CD4-positive, alpha-beta T cell treated with Interleukin-15 for 4 hours (primary cell): ENCODE measurements around the gene CTDSPL2.
A peak's percentile ranks its signal among the peaks of the same experiment; 100 is the strongest.
"Not testable (repeated sequence)": the region's sequence is repeated elsewhere in the genome, so short reads cannot be mapped to it uniquely, and the experiment has no call there.

Source experiments
- DNase-seq: peaks from one replicate; pipeline ENCODE4 v3.0.0-alpha.2; 2020; ENCODE audit warnings: low spot score

The CTDSPL2 gene

DNA sequence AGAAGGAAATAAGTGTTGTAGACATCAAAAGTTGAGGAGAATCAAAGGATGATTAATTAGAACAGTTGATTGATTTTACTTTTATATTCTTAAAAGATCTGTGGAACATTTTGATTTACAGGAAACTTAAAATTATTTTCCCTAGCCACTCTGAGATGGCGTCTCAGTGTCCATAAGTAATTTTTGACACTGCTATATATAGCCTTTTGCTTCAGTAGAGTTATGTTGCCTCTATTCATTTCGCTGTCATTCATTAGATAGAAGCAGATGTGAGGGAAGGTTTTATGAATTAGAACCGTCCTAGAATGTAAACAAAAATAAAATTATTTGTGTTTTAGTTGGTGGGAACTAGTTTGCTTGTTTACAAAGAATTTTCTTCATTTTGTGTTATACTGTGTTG lies 58.5 kb downstream of the CTDSPL2 start:
- no peak for DNase-seq

DNA sequence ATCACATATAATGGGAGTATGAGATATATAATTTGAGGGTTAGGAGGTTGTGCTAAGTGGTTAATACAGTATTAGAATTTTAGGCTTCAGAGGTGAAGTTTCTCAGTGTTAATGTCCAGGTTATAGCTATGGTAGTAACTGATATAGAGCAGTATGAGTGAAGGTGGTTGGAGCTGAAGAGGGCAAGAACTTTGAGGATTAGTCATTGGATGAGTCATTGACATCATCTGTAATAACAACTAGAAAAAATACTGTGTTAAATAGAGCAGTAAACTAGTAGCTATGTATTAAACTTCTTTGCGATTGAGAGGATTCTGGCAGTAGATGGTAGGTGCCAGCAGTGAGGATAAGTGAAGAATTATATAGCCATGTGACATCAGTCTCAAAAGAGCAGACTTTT lies 62.0 kb downstream of the CTDSPL2 start:
- DNase-seq = peak; percentile 11

DNA sequence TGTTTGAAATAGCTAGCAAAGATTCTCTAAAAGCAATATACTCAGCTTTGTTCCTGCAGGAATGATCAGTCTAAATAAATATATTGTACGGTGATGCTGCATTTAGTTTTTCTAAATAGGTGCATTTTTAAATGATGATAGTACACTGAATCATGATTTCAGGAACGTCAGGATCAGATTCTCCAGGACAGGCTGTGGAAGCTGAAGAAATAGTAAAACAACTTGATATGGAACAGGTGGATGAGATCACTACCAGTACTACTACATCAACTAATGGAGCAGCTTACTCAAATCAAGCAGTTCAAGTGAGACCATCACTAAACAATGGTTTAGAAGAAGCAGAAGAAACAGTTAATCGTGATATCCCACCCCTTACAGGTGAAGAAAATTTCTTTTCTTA lies 63.2 kb downstream of the CTDSPL2 start:
- DNase-seq = no peak

DNA sequence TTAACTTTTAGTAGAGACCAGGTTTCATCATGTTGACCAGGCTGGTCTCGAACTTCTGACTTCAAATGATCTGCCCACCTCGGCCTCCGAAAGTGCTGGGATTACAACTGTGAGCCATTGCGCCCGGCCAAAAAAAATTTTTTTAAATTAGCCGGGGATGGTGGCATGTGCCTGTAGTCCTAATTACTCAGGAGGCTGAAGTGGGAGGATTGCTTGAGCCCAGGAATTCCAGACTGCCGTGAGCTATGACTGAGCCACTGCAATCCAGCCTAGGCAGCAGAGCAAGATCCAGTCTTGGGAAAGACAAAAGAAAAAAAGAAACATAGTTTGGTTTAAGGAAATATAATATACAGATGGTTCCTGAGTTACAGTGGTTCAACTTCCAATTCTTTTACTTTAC lies 64.6 kb downstream of the CTDSPL2 start:
- DNase-seq = no peak

DNA sequence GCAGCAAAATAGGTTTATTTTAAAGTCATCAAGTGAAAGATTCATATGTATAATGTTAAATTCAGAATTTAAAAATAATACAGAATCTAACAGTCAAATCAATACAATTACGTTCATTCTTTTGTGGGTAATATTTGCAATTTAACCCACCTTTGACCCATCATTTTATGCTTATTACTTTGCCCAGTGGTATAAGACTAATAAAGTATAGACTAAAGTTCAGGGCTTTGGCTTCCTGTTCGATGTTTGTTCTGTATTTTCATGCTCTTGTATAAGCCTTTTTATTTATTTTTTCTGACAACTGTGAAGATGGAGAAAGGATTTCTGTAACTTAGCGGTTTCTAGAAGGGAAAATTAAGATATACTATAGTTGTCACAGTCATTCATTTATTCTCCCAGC lies 65.2 kb downstream of the CTDSPL2 start:
- no peak for DNase-seq

DNA sequence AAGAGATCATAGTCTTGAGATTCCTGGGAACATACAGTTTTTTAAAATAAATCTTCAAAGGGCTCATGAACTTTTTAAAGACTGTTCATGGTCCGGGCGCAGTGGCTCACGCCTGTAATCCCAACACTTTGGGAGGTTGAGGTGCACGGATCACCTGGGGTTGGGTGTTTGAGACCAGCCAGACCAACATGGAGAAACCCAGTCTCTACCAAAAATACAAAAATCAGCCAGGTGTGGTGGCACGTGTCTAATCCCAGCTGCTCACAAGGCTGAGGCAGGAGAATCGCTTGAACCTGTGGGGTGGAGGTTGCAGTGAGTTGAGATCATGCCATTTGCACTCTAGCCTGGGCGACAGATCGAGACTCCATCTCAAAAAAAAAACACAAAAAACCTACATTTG lies 68.1 kb downstream of the CTDSPL2 start:
- no peak for DNase-seq

DNA sequence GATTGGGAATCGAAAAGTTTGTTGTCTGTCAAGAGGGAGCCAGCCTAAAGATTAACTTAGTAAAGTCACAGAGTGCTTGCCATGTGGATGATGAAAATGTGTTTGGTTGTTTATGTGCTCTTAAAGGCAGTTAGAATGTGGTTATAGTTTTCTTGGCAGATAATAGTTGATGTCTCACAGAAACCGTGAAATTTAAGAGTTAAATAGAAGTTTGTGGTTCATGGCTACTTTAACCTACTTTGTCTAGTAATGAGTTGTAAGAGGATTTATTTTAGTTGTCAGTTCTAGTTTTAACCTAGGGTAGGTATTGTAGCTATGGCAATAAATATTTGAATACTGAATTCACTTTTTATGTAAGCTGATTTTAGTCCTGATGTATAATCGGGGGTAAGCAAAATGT lies 73.1 kb downstream of the CTDSPL2 start:
- no peak for DNase-seq

DNA sequence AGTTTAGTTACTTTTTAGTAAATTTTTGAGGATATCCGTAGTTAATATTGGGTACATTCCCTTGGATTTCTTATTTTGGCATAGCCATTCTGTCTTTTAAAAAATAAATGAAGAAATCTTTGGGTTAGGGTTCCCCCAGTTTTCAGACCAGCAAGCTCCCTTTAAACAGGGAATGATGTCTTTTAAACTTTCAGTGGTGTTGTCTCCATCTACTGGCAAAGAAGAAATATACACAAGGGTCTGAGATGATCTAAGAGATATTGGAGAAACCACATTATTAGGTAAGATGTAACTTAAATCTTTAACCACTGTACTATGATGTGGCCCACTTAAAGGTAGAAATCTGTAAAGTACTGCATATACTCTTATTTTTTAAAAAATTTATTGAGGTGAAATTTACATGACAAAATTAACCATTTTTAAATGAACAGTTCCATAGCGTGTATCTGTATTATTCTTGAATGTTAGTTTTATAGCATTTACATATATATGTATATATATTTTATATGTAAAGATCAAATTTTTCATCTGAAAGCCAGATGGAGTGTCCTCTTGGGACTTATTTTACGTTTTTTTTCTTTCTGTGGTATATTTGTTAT lies 74.4 kb downstream of the CTDSPL2 start:
- DNase-seq = peak; percentile 47

DNA sequence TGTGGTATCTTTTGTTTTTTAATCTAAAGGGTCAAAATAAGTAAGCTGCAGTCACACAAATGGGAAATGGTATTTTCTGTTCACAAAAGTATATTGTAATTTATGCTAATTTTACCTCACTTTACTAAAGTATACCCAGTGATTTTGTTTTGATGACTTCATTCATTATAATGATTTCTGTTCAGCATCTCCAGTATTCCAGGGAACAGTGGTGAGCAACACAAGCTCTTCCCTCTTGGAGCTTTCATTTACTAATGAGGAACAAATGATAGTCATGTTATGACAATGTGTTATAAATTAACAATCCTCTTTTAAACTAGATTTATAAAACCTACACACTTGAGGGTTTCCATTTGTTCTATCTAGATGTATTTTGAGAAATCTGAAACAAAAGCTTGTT lies 89.0 kb downstream of the CTDSPL2 start:
- no peak for DNase-seq

DNA sequence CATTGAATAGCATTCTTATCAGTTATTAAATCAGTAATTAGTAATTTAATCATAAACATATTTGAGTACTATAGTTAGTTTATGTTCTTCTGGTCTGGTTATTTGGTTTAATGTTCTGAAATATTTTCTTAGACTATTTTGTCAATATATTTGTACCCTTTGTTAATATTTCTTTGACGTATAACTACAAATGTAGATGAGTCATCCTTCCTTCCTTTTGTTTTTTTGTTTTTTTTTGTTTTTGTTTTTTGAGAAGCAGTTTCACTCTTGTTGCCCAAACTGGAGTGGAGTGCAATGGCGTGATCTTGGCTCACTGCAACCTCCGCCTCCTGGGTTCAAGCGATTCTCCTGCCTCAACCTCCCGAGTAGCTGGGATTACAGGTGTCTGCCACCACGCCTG lies 92.1 kb downstream of the CTDSPL2 start:
- DNase-seq = no peak

DNA sequence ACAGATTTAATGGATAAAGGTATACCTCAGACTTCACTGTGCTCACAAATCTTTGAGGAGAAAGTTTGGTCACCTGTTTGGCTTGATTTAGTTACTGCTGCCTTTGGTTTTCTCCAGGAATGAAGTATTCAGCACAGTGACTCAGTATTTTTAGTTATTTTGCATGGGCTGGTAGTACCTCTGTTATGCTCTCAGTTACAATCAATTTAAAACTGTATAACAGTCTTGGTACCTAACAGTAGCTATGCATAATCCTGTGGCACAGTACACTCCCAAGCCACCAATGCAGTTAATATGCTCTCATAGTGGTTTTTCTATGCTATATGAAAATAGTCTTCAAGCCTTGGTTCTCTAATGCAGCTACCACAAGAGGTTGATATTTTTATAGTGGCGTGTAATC lies 97.6 kb downstream of the CTDSPL2 start:
- DNase-seq = no peak

DNA sequence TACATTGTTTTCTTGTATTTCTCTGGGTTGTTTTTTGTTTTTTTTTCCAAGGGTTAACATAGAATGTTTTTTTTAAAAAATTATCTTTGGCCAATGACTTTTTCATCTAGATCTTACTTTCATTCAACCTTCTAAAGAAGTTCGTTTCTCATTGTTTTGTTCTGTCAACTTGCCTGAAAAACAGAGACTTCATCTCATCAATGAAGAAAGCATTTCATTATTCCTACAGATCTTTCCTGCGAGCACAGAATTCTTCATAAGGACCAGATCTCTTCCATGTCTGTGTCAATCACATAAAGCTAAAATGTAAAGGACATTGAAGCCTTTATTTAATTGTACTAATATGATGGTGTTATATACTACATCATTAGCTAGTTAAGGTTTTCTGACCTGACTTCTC lies 99.8 kb downstream of the CTDSPL2 start:
- no peak for DNase-seq

DNA sequence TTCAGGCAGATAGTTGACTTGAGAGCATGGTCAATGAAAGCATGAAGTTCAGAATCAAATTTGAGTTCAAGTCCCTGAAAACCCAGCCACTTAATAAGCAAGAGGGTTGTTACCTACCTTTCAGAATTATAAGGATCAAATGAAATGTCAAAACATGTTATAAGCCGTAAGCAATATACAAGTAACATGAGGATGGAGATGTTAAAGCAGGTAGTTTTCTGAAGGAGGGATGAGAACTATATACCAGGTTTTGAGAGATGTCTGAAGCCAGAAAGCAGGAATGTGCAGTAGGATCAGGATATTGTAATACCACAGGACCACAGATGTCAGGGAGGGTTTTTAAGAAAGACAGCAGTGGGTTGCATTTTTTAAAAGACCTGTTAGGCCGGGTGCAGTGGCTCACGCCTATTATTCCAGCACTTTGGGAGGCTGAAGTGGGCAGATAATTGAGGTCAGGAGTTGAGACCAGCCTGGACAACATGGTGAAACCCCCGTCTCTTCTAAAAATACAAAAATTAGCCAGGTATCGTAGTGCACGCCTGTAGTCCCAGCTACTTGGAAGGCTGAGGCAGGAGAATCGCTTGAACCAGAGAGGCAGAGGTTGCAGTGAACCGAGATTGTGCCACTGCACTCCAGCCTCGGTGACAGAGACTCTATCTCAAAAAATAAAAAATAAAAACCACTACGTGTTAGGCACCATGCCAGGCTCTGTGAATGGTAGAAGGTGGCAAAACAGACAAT lies 102.6 kb downstream of the CTDSPL2 start:
- DNase-seq = no peak

DNA sequence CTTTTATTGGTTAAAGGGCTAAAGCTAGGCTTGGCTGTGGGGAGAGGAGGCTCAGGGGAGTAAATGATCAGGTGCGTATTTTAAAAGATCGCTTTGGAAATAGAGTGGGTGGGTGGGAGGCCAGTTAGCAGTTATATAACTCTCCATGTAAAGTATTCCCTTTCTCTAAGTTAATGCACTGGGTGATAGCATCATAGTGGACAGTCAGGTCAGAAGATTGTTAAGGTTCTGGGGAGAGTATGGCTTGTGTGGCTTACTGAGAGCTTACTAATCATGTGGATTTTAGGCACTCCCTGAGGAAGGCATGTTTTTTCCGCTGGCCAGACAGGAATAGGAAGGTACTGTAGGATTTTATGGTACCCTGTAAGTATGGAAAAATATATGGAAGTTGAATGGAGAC lies 103.2 kb downstream of the CTDSPL2 start:
- no peak for DNase-seq

DNA sequence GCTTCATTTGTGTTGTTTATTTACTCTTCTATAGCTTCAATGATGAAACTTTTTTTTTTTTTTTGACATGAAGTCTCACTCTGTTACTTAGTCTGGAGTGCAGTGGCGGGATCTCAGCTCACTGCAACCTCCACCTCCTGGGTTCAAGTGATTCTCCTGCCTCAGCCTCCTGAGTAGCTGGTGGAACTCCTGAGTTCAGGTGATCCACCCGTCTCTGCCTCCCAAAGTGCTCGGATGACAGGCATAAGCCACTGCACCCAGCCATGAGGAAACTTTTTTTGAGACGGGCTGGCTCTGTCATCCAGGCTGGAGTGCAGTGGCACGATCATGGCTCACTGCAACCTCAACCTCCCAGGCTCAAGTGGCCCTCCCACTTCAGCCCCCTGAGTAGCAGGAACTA lies 104.8 kb downstream of the CTDSPL2 start:
- DNase-seq = not testable (repeated sequence)

DNA sequence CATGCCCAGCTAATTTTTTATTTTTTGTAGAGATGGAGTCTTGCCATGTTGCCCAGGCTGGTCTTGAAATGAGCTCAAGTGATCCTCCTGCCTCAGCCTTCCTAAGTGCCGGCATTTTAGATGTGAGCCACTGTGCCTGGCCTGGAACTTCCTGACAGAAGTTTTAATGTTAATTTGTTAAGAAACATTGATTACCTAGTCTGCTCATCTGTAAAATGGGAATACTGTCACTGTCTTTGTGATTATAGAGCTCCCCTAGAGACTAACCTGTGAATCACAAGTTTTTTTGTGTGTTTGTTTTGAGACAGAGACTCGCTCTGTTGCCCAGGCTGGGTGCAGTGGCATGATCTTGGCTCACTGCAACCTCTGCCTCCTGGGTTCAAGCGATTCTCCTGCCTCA lies 105.3 kb downstream of the CTDSPL2 start:
- DNase-seq = no peak

DNA sequence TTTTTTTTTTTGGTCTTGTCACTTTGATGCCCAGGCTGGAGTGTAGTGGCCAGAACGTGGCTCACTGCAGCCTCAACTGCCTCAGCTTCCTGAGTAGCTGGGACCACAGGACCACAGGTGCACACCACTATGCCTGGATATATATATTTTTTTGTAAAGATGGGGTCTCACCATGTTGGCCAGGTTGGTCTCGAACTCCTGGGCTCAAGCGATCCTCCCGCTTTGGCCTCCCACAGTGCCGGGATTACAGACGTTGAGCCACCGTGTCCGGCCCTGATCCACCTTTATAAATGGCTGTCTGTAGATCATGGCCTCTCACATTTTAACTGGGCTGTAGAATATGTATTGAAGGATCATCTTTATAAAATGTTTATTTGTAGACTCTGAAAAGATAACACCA lies 107.7 kb downstream of the CTDSPL2 start:
- DNase-seq = no peak

DNA sequence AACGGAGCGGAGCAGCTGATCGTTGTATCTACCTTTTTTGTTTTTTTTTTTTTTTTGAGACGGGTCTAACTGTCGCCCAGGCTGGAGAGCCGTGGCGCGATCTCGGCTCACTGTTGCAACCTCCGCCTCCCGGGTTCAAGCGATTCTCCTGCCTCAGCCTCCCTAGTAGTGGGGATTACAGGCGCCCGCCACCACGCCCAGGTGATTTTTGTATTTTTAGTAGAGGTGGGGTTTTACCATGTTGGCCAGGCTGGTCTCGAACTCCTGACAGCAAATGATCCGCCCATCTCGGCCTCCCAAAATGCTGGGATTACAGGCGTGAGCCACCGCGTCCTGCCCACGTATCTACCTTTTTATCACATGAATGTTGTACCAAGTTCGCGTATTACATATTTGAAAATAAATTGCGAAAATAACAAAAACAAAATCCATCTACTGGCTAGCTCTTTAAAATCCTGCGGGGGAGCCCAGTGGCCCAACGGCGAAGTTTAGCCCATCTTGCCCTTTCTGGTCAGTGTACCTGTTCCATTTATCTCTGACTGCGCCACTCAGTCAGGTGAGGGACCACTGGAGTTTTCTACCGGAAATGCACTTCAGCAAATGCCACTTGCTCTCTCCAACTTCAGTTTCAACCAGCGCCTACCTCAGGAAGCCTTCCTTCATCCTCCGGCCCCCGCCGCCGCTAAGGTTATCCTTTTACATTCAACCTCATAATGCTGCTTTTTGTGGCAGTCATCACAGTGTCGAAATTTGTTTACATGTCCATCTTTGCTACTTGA lies 108.3 kb downstream of the CTDSPL2 start:
- DNase-seq = peak; percentile 23

DNA sequence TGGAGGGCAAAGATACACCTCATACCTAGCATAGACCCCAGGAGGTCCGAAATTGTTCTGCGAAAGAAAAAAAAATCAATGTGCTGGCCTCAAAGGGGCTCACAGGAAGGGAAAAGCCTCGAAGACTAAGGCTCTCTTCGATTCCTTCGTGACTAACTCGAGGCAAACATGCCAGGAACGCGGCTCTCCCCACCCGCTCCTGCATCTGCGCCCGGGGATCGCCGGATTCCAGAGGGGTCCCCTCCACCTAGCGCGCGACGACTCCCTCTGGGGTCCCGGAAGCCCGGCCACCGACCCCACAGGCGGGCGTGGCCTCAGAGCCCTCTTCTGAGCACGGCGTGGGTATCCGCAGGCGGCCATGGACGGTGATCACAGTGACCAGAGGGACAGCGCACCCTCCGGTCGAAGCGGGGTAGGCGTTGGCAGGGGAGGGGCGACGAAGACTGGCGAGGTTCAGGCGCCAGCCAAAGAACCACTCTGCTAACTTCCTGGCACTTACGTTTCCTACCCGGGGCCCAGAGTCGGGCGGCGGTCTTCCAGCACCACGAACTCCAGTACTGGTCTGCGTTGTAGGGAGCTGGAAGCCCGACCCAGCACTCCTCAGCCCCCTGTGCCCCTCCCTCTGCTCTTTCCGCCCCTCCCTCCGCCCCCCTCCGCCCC lies 109.0 kb downstream of the CTDSPL2 start:
- no peak for DNase-seq

DNA sequence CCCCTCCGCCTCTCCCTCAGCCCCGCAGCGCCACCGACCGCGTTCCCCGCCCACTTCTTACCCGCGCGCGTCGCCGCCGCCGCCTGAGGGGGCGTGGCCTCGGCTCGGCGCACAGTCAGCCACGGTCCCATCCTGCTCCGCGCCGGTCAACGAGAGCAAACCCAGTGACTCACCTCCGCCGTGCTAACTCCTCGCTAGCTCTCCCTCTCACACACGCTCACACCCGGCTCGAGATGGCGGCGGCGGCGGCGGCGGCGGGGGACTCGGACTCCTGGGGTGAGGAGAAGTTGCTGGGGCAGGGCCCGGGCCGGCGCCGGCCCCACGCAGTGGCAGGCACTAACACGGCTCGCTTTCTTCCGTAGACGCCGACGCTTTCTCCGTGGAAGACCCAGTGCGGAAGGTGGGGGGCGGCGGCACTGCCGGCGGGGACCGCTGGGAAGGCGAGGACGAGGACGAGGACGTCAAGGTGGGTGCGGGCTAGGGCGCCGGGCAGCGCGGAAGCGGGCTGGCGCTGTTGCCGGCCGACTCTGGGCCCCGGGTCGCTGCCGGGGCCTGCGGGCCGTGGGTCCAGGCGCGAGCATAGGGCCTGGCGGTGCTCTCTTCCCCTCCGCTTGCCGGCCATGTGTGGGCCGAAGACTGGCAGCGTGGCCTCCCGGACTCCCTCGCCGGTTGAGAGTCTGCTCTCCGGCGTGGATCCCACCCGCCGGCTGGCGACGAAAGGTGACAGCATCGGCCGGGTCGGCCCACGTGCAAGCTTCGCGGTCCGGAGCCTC lies 109.7 kb downstream of the CTDSPL2 start, which contains the start of gene EIF3J:
Gene EIF3J (plus strand): TSS at position 186 of the 773 bp plus-strand sequence. CDS start 48 bp downstream, at position 234.
- peak; percentile 95 for DNase-seq

DNA sequence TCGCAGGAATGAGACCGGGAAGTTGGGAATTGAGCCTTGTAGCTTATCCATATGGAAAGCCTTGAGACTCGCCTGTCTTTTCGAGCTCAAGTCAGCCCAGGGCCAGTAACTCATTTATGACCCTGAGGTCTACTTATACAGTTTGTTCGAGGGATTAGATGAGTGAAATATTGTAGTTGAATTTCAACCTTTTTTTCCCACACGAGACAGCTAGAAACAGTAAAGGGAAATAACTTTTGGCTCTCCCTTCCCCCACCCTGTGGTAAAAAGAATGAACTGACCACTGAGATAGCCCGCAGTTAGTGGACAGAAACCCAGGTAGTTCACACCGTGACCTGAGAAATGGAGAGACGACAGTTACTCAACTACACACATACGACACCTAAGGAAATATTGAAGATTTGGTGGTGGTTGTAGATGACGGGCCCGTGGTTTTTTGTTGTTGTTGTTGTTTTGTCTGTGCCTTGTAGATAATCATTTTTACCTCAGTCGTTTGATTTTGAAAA lies 110.4 kb downstream of the CTDSPL2 start:
- DNase-seq = peak; percentile 17
